Chondrocyte (in vitro differentiated cells): ENCODE measurements around the gene SAP25. TPM values are rescaled to one million over a fixed set of nuclear protein-coding genes. Genes with fewer than 3 reads are reported as not detected.

ENCODE experiments used
- DNase-seq: peaks from one replicate; pipeline ENCODE4 v3.0.0; 2021; ENCODE audit warnings: mixed read lengths, low spot score
- H3K27ac Mint-ChIP-seq: one replicate; pipeline ENCODE4 v1.8.0; 2021; ENCODE audit warnings: mild to moderate bottlenecking, moderate library complexity, mixed read lengths; ENCODE audit not compliant: unreplicated experiment
- H3K27me3 Mint-ChIP-seq: 2 replicates; pipeline ENCODE4 v1.8.0; 2021; ENCODE audit warnings: low read depth, mixed read lengths
- H3K36me3 Mint-ChIP-seq: 2 replicates; pipeline ENCODE4 v1.8.0; 2021; ENCODE audit warnings: low read depth, mixed read lengths
- H3K4me1 Mint-ChIP-seq: 2 replicates; pipeline ENCODE4 v1.8.0; 2021; ENCODE audit warnings: low read depth, mild to moderate bottlenecking, mixed read lengths
- H3K4me3 Mint-ChIP-seq: one replicate; pipeline ENCODE4 v1.8.0; 2021; ENCODE audit warnings: mild to moderate bottlenecking, moderate library complexity, mixed read lengths; ENCODE audit not compliant: unreplicated experiment
- H3K9me3 Mint-ChIP-seq: 2 replicates; pipeline ENCODE4 v1.8.0; 2021; ENCODE audit warnings: low read depth, mixed read lengths
- CTCF ChIP-seq: fragments of 200-600 bp; sonication (generic); IDR thresholded peaks from 2 replicates; pipeline ENCODE4 v1.5.0; 2021; ENCODE audit warnings: antibody characterized with exemption, mild to moderate bottlenecking, moderate library complexity
- total RNA-seq: library from RNA; stranded (reverse); gene quantifications from 3 replicates; pipeline ENCODE4 v1.2.1, GENCODE V29; 2021

The SAP25 gene
- total RNA-seq, 1 donor from 2014 or later: 0.70 TPM

GRCh38 chr7:100582650-100583049 is 8.9 kb upstream of the SAP25 start:
- peaks cover 30% of the 10 kb centered on the region for H3K4me1 Mint-ChIP-seq
- no peak overlapping the region for H3K4me3 Mint-ChIP-seq
- no peak for DNase-seq
- peaks cover 3% of the 10 kb centered on the region for H3K36me3 Mint-ChIP-seq
- TF ChIP-seq CTCF: no peak
- no peaks in the 10 kb centered on the region for H3K9me3 Mint-ChIP-seq
- H3K27ac Mint-ChIP-seq: no peak overlapping the region
- H3K27me3 Mint-ChIP-seq: no peaks in the 10 kb centered on the region

GRCh38 chr7:100582041-100582579 is 8.4 kb upstream of the SAP25 start:
- Mint-ChIP-seq H3K9me3 (no peaks in the 10 kb centered on the region), H3K27ac (no peak overlapping the region), H3K4me1 (peaks cover 28% of the 10 kb centered on the region), H3K36me3 (peaks cover 3% of the 10 kb centered on the region), H3K27me3 (no peaks in the 10 kb centered on the region), H3K4me3 (no peak overlapping the region)
- DNase-seq: no peak
- no peak for TF ChIP-seq CTCF

GRCh38 chr7:100580466-100581283 is 7.0 kb upstream of the SAP25 start:
- H3K27ac Mint-ChIP-seq: no peak overlapping the region
- H3K4me3 Mint-ChIP-seq: no peak overlapping the region
- peaks cover 8% of the 10 kb centered on the region for H3K36me3 Mint-ChIP-seq
- H3K4me1 Mint-ChIP-seq: peaks cover 26% of the 10 kb centered on the region
- TF ChIP-seq CTCF: no peak
- H3K27me3 Mint-ChIP-seq: no peaks in the 10 kb centered on the region
- no peaks in the 10 kb centered on the region for H3K9me3 Mint-ChIP-seq
- no peak for DNase-seq

GRCh38 chr7:100578246-100579183 is 4.8 kb upstream of the SAP25 start:
- no peak overlapping the region for H3K27ac Mint-ChIP-seq
- H3K4me3 Mint-ChIP-seq: no peak overlapping the region
- H3K36me3 Mint-ChIP-seq: peaks cover 12% of the 10 kb centered on the region
- peaks cover 6% of the 10 kb centered on the region for H3K4me1 Mint-ChIP-seq
- no peak for TF ChIP-seq CTCF
- no peak for DNase-seq
- H3K27me3 Mint-ChIP-seq: no peaks in the 10 kb centered on the region
- H3K9me3 Mint-ChIP-seq: no peaks in the 10 kb centered on the region

GRCh38 chr7:100577507-100577906 is 3.8 kb upstream of the SAP25 start:
- H3K4me3 Mint-ChIP-seq: no peak overlapping the region
- H3K27ac Mint-ChIP-seq: no peak overlapping the region
- peaks cover 12% of the 10 kb centered on the region for H3K36me3 Mint-ChIP-seq
- no peaks in the 10 kb centered on the region for H3K9me3 Mint-ChIP-seq
- TF ChIP-seq CTCF: no peak
- DNase-seq: no peak
- no peaks in the 10 kb centered on the region for H3K27me3 Mint-ChIP-seq
- no peaks in the 10 kb centered on the region for H3K4me1 Mint-ChIP-seq
